ENCODE measurements around the gene NPM1.

The NPM1 gene

GRCh38 chr5:171410181-171410580 lies 22.5 kb downstream of the NPM1 start:
- TF ChIP-seq PRDM1 (tag by site-specific recombination; IDR thresholded peaks at IDR 0.05) (no peak), GLI2 (tag by site-specific recombination; IDR thresholded peaks at IDR 0.05; ENCODE audit: borderline replicate concordance, low read depth) (no peak), ZNF621 (tag by site-specific recombination; IDR thresholded peaks at IDR 0.05) (no peak), PRDM6 (tag by site-specific recombination; IDR thresholded peaks at IDR 0.05) (no peak), ZNF510 (tag by site-specific recombination; IDR thresholded peaks at IDR 0.05; ENCODE audit: insufficient replicate concordance) (no peak), ZSCAN30 (tag by site-specific recombination; IDR thresholded peaks at IDR 0.05) (no peak), ZNF792 (tag by site-specific recombination; IDR thresholded peaks at IDR 0.05) (no peak), ZNF146 (tag by site-specific recombination; IDR thresholded peaks at IDR 0.05) (no peak), KLF9 (tag by site-specific recombination; IDR thresholded peaks at IDR 0.05; ENCODE audit: low read depth) (no peak)
- TF ChIP-seq, protein P1, sequence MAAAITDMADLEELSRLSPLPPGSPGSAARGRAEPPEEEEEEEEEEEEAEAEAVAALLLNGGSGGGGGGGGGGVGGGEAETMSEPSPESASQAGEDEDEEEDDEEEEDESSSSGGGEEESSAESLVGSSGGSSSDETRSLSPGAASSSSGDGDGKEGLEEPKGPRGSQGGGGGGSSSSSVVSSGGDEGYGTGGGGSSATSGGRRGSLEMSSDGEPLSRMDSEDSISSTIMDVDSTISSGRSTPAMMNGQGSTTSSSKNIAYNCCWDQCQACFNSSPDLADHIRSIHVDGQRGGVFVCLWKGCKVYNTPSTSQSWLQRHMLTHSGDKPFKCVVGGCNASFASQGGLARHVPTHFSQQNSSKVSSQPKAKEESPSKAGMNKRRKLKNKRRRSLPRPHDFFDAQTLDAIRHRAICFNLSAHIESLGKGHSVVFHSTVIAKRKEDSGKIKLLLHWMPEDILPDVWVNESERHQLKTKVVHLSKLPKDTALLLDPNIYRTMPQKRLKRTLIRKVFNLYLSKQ (tag by site-specific recombination; IDR thresholded peaks at IDR 0.05; ENCODE audit: borderline replicate concordance): no peak
- ChIA-PET POLR2A (no interaction called here), CTCF (interaction anchor here (1.2 to 2.3 kb wide), 2 partner anchors 8 to 497 kb away, joined by 3 to 6 read pairs; no protein-coding TSS in a partner anchor)
- H3K36me3 ChIP-seq (ENCODE audit: control insufficient read depth in 2 of 2, insufficient read depth in 1 of 2, low read length in 2 of 2): peaks cover 73 to 88% of the 10 kb centered on the region in 2 experiments
- H3K27ac ChIP-seq (ENCODE audit: extremely low read depth, low read depth, low read length): no peak overlapping the region
- no peaks in the 10 kb centered on the region for H3K4me1 ChIP-seq (ENCODE audit: control insufficient read depth, insufficient read depth, low read length)
- H3K9me3 ChIP-seq (ENCODE audit: control insufficient read depth, insufficient read depth, low read depth, low read length): no peaks in the 10 kb centered on the region
- H3K4me3 ChIP-seq (ENCODE audit: low read depth, low read length): no peak overlapping the region

GRCh38 chr5:171412186-171412585 lies 24.5 kb downstream of the NPM1 start:
- Histone ChIP-seq H3K4me3 (ENCODE audit: low read depth, low read length) (no peak overlapping the region), H3K9me3 (ENCODE audit: control insufficient read depth, insufficient read depth, low read depth, low read length) (no peaks in the 10 kb centered on the region), H3K36me3 (ENCODE audit: control insufficient read depth in 2 of 2, insufficient read depth in 1 of 2, low read length in 2 of 2) (peaks cover 54 to 68% of the 10 kb centered on the region in 2 experiments), H3K27ac (ENCODE audit: extremely low read depth, low read depth, low read length) (no peak overlapping the region), H3K4me1 (ENCODE audit: control insufficient read depth, insufficient read depth, low read length) (no peaks in the 10 kb centered on the region)
- POLR2A ChIA-PET: no interaction called here
- TF ChIP-seq ZNF16 (tag by site-specific recombination; IDR thresholded peaks at IDR 0.05; ENCODE audit: low read depth): no peak
- CTCF ChIA-PET: interaction anchor here (1.3 kb wide), 1 partner anchor 7 kb away, joined by 4 read pairs; no protein-coding TSS in a partner anchor

DNA sequence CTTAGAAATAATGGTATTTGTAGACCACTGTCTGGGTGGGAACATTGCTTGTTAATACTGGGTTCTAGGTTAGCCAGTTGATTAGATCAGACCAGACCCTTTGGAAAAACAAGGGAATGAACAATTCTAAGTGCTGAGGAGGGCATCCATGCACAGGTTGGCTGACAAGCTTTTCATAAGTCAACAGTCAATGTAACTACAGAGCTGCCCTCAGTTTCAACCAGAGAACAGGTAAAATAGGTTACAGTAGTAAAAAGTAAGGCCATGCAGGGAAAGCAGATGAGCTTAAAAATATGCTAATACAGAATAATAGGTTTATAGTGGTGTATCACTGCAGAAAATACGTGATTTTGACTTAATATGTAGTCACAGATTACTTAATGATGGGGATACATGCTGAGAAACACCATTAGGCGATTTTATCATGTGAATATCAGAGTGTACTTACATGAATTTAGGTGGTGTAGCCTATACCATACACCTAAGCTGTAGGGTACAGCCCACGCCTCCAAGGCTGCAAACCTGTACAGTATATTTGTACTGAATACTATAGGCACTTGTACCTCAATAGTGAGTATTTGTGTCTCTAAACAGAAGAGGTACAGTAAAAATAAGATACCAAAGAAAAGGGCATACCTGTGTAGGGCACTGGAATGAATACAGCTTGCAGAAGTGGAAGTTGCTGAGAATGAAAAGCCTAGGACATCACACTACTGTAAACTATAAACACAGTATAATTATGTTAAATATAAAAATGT lies 25.7 kb downstream of the NPM1 start:
- CTCF ChIA-PET: interaction anchor here (0.5 to 1.3 kb wide), 4 partner anchors 9 to 217 kb away, joined by 3 to 4 read pairs (median 3); no protein-coding TSS in a partner anchor
- POLR2A ChIA-PET: interaction anchor here (1.3 kb wide), 1 partner anchor 27 kb away, joined by 3 read pairs; no protein-coding TSS in a partner anchor
- no peaks in the 10 kb centered on the region for H3K9me3 ChIP-seq (ENCODE audit: control insufficient read depth, insufficient read depth, low read depth, low read length)
- H3K27ac ChIP-seq (ENCODE audit: extremely low read depth, low read depth, low read length): no peak overlapping the region
- H3K4me3 ChIP-seq (ENCODE audit: low read depth, low read length): no peak overlapping the region
- peaks cover 42 to 57% of the 10 kb centered on the region in 2 experiments for H3K36me3 ChIP-seq (ENCODE audit: control insufficient read depth in 2 of 2, insufficient read depth in 1 of 2, low read length in 2 of 2)
- H3K4me1 ChIP-seq (ENCODE audit: control insufficient read depth, insufficient read depth, low read length): no peaks in the 10 kb centered on the region
- TF ChIP-seq ATF2 (tag by site-specific recombination; IDR thresholded peaks at IDR 0.05; ENCODE audit: low read depth): no peak
- no peak for TF ChIP-seq ZNF335 (tag by site-specific recombination; conservative IDR thresholded peaks at IDR 0.05)
- TF ChIP-seq ZFHX2 (tag by site-specific recombination; conservative IDR thresholded peaks at IDR 0.05): no peak
- TF ChIP-seq ZNF2 (tag by site-specific recombination; IDR thresholded peaks at IDR 0.05): no peak
- no peak for TF ChIP-seq ZNF600 (tag by site-specific recombination; IDR thresholded peaks at IDR 0.05)
- no peak for TF ChIP-seq SALL2 (tag by site-specific recombination; IDR thresholded peaks at IDR 0.05; ENCODE audit: borderline replicate concordance)
- TF ChIP-seq SP3 (tag by site-specific recombination; IDR thresholded peaks at IDR 0.05): no peak
- TF ChIP-seq ZNF660 (tag by site-specific recombination; IDR thresholded peaks at IDR 0.05): no peak
- no peak for TF ChIP-seq ZNF37A (tag by site-specific recombination; IDR thresholded peaks at IDR 0.05)
- TF ChIP-seq KLF17 (tag by site-specific recombination; IDR thresholded peaks at IDR 0.05): no peak
- TF ChIP-seq ZNF121 (tag by site-specific recombination; IDR thresholded peaks at IDR 0.05): no peak
- no peak for TF ChIP-seq ZNF416 (tag by site-specific recombination; IDR thresholded peaks at IDR 0.05)
- no peak for TF ChIP-seq KLF16 (tag by site-specific recombination; IDR thresholded peaks at IDR 0.05)
